Measurements from ENCODE around the gene AAMDC.
"Not testable (repeated sequence)": the region's sequence is repeated elsewhere in the genome, so short reads cannot be mapped to it uniquely, and the experiment has no call there.

Gene AAMDC

GRCh38 chr11:77890100-77890614, 69.2 kb downstream of the AAMDC start:
- DNase-seq, result not testable (repeated sequence)

- DNase-seq, result not testable (repeated sequence)
Measured at GRCh38 chr11:77890619-77891056, 69.7 kb downstream of the AAMDC start.

- not testable (repeated sequence) for DNase-seq
Measured at GRCh38 chr11:77891256-77891655, 70.3 kb downstream of the AAMDC start.

GRCh38 chr11:77891703-77892102, 70.8 kb downstream of the AAMDC start:
- not testable (repeated sequence) for DNase-seq

- not testable (repeated sequence) for DNase-seq
Measured at GRCh38 chr11:77894949-77895348, 74.0 kb downstream of the AAMDC start.

- no peak for DNase-seq
Measured at GRCh38 chr11:77908835-77909234, 87.9 kb downstream of the AAMDC start.

GRCh38 chr11:77909277-77909676, 88.3 kb downstream of the AAMDC start:
- no peak for DNase-seq

- DNase-seq, result not testable (repeated sequence)
Measured at GRCh38 chr11:77910828-77911227, 89.9 kb downstream of the AAMDC start.

GRCh38 chr11:77913608-77914306, 92.8 kb downstream of the AAMDC start:
- not testable (repeated sequence) for DNase-seq

GRCh38 chr11:77914307-77914791, 93.4 kb downstream of the AAMDC start:
- DNase-seq, result not testable (repeated sequence)

GRCh38 chr11:77917713-77918112, 96.8 kb downstream of the AAMDC start:
- not testable (repeated sequence) for DNase-seq
